ENCODE measurements around the gene ZDHHC19.
"Not testable (repeated sequence)": the region's sequence is repeated elsewhere in the genome, so short reads cannot be mapped to it uniquely, and the experiment has no call there.

ZDHHC19 gene

DNA sequence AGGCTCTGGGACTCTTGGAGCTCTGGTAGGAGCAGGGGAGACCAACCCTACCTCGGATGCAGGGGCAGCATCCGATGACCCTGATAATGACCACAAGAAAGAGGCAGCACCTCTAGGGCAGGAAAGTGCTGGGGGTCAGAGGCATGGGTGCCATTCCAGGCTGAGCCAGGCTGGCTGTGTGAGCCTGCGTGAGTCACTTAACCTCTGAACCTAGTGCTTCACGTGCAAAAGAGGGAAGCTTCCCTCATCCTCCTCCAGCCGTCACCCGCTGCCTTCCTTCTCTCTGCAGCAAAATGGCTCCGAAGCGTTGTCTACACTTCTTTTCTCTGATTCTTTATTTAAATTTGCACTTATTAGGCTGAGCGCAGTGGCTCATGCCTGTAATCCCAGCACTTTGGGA, 35.5 kb downstream of the ZDHHC19 start:
- DNase-seq: no peak

DNA sequence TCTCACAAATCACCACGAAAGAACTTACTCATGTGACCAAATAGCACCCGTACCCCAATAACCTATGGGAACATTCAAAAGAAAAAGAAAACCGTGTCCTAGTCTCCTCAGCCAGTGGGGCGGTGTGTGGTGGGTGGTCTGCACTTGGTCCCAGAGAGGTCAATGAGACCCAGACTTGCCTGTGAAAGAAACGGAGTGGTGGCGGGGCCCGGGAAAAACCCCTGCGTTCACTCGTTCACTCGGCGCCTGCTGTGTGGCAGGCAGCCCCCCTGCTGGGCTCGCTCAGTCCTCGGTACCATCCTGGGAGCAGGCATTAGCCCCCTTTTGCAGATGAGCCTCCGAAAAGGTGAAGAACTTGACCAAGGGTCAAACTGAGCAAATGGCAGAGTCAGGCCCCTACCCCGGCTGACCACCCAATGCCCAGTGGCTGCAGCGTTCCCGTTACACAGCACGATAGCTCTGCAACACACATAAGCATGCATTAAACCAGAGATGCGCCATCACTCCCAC, 36.0 kb downstream of the ZDHHC19 start:
- DNase-seq: no peak

DNA sequence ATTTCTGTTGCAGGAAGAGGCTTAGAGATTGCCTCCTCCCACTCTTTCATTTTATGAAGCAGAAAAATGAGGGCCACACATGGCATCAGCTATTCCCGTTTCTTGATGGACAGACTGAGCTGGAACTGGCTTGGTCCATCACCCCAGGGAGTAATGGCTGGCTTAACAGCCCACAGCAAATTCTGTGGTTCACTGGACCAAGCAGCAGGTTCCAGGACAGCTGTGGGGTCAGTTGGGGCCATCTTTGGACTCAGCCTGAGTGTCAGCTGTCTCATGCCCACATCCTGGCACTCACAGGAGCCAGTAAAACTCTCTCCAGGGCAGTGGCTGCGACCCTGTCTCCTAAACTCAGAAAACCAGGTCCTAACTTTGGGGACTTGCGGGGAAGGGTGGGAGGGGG, 36.5 kb downstream of the ZDHHC19 start:
- DNase-seq: no peak

DNA sequence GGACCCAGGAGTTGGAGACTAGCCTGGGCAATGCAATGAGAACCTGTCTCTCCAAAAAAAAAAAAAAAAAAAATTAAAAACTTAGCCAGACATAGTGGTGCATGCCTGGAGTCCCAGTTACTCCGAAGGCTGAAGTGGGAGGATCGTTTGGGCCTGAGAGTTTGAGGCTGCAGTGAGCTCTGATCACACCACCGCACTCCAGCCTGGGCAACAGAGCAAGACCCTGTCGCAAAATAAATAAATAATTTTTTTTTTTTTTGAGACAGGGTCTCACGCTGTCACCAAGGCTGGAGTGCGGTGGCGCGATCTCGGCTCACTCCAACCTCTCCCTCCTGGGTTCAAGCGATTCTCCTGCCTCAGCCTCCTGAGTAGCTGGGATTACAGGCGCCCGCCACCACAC, 40.9 kb downstream of the ZDHHC19 start:
- not testable (repeated sequence) for DNase-seq

DNA sequence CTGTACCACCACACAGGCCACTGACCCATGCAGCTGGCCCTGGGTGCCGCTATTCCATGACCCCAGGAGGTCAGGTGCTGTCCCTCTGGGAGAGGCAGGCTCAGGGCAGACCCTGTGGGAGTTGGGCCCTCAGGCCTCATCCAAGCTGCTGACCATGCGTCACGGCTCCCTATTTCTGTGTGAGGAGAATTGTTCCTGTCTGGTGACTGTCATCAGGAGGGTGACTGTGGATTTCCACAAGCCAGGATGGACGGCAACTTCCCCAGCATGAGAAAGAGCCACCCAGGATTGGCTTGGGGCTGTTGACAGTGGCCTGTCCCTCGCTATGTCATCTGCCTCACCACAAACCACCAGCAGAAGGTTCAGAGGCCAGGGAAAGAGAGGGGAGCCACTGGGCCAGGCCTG, 41.4 kb downstream of the ZDHHC19 start:
- no peak for DNase-seq

DNA sequence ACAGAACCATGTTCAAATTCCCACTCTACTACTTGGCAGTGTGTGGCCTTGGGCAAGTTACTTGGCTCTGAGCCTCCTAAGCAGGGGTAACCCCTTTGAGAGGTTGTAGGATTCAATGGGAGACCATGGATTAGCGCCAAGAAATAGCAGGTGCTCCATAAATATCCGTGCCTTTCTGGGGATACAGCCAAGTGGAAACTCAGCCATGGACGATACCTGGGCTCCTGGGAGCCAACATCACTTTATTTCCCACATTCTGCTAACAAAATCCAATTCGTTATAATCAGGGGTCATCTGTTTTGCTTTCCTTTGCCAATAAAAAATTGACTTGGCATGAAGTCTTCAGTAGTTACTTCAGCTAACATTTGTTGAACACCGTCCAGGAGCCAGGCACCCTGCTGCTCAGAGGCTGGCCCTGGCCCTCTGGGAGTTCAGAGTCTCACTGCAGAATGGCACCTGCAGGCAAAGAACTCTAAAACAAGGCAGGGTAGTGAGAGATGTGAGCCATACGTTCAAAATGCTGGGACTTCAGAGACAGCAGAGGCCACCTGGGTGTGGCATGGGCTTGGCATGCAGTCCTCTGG, 42.3 kb downstream of the ZDHHC19 start:
- DNase-seq: no peak

DNA sequence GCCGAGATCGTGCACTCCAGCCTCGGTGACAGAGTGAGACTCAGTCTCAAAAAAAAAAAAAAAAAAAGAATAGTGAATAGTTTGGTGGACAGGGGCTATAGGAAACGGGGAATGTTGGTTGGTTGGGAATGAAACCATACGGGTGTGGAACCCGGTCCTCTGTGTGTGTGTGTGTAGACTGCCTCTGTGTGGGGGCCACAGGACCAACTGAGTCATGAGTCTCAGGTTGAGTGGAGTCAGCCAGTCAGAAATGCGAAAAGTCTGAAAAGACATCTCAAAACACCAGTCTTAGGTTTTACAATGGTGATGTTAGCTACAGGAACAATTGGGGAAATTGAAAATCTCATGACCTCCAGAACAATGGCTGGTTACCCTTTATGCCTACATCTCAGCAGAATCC, 44.5 kb downstream of the ZDHHC19 start:
- DNase-seq: no peak

DNA sequence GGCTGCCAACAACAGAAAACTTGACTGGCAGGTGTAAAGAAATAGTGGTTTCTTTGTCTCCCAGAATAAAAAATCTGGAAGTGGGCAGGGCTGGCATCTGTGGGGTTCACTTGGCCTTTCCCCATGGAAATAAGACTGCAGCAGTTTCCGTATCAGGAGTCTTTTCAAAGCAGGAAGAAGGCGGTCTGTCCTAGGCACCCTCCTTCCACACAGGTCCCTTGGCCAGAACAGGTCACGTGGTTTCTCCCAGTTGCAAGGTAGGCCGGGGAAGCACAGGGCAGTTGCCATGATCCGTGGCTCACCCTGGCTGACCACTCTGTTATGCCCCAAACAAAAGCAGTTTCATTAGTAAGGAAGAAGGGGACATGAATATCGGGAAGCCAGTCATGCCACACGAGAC, 45.4 kb downstream of the ZDHHC19 start:
- no peak for DNase-seq

- DNase-seq: not testable (repeated sequence)
Measured at GRCh38 chr3:196165006-196165575, 46.1 kb downstream of the ZDHHC19 start.

- DNase-seq: no peak
Measured at GRCh38 chr3:196164576-196164975, 46.6 kb downstream of the ZDHHC19 start.

DNA sequence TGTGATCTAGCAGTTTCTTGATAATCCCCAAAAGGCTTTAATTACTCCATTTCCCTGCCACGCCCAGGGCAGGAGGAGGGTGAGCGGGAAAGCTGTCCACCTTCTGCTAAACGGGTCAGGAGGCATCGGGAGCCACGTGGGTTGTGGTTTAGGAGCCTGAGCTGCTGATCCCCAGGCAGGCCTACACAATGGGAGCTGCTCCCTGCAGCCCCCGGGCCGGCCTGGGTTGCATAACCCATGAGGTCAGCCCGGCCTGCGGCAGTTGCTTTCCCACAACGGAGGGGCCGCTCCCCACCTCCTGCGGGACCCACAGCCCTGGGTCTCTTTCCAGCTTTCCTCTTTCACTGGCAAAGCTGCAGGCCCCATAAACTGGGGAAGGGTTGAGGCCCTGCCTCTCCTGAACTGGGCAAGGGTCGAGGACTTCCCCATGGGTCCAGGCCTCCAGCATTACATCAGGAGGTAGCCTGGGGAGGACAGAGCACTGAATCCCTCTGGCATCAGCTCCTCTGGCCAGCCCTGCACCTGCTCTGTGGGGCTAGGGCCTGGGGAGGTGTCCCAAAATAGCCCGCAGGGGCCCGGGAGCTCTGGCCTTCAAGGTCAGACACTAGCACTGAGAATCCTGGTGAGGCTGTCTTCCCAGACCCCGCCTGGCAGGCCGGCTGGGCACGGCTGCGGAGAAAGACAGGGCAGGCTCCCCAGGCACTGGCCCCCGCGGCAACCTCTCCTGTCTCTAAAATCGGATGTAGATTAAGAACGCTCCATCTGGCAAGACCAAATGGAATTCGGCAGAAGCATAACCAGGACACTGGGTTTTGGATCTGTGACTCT, 47.3 kb downstream of the ZDHHC19 start:
- no peak for DNase-seq

GRCh38 chr3:196163212-196163611, 48.0 kb downstream of the ZDHHC19 start:
- no peak for DNase-seq

GRCh38 chr3:196162679-196163078, 48.5 kb downstream of the ZDHHC19 start:
- DNase-seq: no peak

- peak; percentile 41 for DNase-seq
Measured at GRCh38 chr3:196159952-196160804, 51.0 kb downstream of the ZDHHC19 start.

DNA sequence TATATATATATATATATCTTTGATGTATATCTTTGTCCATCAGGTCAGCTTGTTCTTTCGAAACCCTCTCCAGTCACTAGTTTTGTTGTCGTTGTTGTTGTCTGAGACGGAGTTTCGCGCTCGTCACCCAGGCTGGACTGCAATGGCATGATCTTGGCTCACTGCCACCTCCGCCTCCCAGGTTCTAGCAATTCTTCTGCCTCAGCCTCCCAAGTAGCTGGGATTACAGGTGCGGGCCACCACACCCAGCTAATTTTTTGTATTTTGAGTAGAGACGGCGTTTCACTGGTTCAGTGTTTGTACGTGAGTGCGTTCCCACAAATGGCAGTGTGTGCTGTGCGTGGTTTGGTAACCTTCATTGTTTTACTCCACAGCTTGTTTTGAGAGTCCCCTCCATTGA, 51.7 kb downstream of the ZDHHC19 start:
- no peak for DNase-seq

DNA sequence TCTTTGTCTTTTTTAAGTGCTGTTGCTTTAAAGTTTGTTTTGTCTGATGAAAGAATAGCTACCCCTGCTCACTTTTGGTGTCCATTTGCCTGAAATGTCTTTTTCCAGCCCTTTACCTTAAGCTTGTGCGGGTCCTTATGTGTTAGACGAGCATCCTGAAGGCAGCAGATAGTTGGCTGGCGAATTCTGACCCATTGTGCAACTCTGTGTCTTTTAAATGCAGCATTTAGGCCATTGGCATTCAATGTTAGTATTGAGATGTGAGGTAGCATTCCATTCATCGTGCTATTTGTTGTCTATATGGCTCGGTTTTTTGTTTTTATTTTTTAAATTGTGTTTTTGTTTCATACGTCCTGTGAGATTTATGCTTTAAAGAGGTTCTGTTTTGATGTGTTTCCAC, 55.0 kb downstream of the ZDHHC19 start:
- DNase-seq: no peak

DNA sequence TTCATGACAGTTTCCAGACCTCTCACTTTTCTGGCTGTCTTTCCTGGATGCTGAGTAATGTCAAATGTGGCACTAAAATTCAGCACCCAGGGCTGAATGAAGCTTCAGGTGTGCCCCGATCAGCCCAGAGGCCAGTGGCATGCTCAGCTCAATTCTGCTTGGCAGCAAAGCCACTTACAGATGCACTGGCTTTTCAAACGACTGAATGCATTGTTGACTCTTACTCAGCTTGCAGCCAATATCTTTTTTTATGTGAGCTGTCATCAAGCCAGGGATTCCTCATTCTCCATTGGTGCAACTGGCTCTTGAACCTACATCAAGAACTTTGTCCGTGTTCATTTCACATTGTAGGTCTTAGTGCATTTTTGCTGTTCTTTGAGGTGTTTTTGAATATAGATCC, 60.7 kb downstream of the ZDHHC19 start:
- DNase-seq: no peak

DNA sequence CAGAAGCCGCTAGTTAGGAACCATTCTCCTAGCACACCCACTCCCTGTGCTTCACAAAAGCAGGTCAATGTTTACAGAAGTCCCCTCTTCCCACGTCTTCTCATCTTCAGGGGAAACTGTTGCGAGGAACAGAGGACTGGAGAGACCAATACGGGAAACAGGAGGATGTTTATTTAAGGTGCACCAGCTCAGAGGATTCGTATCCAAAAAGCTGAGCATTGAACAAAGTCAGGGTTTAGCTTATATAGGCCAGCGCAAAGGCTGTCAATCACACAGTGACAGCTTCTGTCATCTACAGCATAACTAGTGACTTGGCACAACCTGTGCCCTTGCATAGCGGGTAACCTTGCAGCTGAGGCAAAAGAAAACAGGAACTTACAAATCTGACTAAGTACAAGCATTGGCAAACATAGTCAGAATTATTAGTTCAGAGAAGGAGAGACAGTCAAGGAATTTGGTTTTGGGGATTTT, 61.3 kb downstream of the ZDHHC19 start:
- DNase-seq: no peak

DNA sequence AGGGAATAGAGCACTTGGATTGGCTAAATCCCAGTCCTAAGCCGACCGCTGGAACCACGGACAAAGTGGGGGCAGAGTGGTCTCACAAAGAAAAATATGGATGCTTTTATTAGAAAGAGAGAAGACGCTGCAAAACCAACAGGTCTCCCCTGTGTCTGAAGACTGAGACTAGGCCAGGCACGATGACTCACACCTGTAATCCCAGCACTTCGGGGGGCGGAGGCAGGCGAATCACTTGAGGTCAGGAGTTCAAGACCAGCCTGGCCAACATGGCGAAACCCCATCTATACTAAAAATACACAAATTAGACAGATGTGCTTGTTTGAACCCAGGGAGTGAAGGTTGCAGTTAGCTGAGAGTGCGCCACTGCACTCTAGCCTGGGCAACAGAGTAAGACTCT, 61.8 kb downstream of the ZDHHC19 start:
- no peak for DNase-seq
